ENCODE results near the gene PTPRT. TPM values are rescaled to one million over a fixed set of nuclear protein-coding genes. Genes with fewer than 3 reads are reported as not detected.

PTPRT gene
- total and polyA plus RNA-seq, 10 of the 15 experiments (the other 5 are each of a cell fraction or from before 2014, with no cell fraction given), result not detected

DNA sequence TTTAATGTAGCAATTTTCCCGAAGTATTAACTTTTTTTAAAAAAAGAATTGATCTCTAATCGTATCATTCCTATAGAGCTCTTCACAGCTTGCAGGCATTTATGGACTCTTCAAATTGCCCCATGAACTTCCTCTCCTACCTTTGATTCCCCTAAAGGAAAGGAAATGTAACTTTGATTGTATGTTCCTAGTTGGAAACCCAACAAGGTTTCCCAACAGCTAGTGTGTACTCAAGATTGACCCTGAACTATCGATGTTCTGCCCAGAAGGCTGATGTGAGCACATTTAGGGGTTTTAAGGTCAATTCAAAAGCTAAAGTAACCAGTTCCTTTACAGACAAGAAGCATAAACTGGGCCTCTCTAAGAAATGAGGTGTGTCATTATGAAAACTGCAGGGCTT is 491.7 kb downstream of the PTPRT start:
- Histone ChIP-seq H4K20me1 (ENCODE audit: control insufficient read depth, insufficient read depth) (no peaks in the 10 kb centered on the region), H3K9me3 (replicated peaks; ENCODE audit: control insufficient read depth, insufficient read depth, low read length) (no peaks in the 10 kb centered on the region), H3K27me3 (replicated peaks in 1 of 2; ENCODE audit: control insufficient read depth in 2 of 2, insufficient read depth in 2 of 2, low read length in 1 of 2) (no peaks in the 10 kb centered on the region), H2AFZ (ENCODE audit: control insufficient read depth, low read depth, low read length) (no peak overlapping the region), H3K27ac (ENCODE audit: control insufficient read depth, insufficient read depth) (no peak overlapping the region), H3K4me3 (no peak overlapping the region), H3K36me3 (ENCODE audit: control insufficient read depth in 2 of 2, insufficient read depth in 2 of 2, low read length in 1 of 2) (no peaks in the 10 kb centered on the region), H3K79me2 (ENCODE audit: control insufficient read depth, insufficient read depth, low read length) (no peaks in the 10 kb centered on the region), H3K4me1 (ENCODE audit: control insufficient read depth, insufficient read depth, low read length) (no peaks in the 10 kb centered on the region), H3K9ac (ENCODE audit: control insufficient read depth, insufficient read depth, low read length) (no peak overlapping the region), H3K4me2 (ENCODE audit: control insufficient read depth, insufficient read depth) (no peak overlapping the region)
- WGBS (ENCODE audit: insufficient coverage, insufficient replicate concordance, low lambda C conversion rate, missing lambda C conversion rate), result 11% methylated on average over 3 of the region's 3 CpGs
- no peak for TF ChIP-seq HDAC2 (IDR thresholded peaks at IDR 0.05)
- no peak for TF ChIP-seq HDAC6 (IDR thresholded peaks at IDR 0.05; ENCODE audit: unreplicated experiment)
- no peak for TF ChIP-seq IKZF2 (IDR thresholded peaks at IDR 0.05)
- no peak for TF ChIP-seq E2F8 (IDR thresholded peaks at IDR 0.05; ENCODE audit: low read depth, partially characterized antibody)
- TF ChIP-seq RB1 (IDR thresholded peaks at IDR 0.05; ENCODE audit: borderline replicate concordance), result no peak
- no peak for TF ChIP-seq NFYB (IDR thresholded peaks at IDR 0.05; ENCODE audit: insufficient read depth, low read depth, low read length)
- TF ChIP-seq, protein P1, sequence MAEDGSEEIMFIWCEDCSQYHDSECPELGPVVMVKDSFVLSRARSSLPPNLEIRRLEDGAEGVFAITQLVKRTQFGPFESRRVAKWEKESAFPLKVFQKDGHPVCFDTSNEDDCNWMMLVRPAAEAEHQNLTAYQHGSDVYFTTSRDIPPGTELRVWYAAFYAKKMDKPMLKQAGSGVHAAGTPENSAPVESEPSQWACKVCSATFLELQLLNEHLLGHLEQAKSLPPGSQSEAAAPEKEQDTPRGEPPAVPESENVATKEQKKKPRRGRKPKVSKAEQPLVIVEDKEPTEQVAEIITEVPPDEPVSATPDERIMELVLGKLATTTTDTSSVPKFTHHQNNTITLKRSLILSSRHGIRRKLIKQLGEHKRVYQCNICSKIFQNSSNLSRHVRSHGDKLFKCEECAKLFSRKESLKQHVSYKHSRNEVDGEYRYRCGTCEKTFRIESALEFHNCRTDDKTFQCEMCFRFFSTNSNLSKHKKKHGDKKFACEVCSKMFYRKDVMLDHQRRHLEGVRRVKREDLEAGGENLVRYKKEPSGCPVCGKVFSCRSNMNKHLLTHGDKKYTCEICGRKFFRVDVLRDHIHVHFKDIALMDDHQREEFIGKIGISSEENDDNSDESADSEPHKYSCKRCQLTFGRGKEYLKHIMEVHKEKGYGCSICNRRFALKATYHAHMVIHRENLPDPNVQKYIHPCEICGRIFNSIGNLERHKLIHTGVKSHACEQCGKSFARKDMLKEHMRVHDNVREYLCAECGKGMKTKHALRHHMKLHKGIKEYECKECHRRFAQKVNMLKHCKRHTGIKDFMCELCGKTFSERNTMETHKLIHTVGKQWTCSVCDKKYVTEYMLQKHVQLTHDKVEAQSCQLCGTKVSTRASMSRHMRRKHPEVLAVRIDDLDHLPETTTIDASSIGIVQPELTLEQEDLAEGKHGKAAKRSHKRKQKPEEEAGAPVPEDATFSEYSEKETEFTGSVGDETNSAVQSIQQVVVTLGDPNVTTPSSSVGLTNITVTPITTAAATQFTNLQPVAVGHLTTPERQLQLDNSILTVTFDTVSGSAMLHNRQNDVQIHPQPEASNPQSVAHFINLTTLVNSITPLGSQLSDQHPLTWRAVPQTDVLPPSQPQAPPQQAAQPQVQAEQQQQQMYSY (CRISPR knock-in tag; IDR thresholded peaks at IDR 0.05), result no peak
- TF ChIP-seq BCLAF1 (IDR thresholded peaks at IDR 0.05), result no peak
- TF ChIP-seq MTA2 (IDR thresholded peaks at IDR 0.05; ENCODE audit: low read depth), result no peak
- TF ChIP-seq IRF4 (IDR thresholded peaks at IDR 0.05; ENCODE audit: low read depth, low read length), result no peak
- TF ChIP-seq SREBF2 (IDR thresholded peaks at IDR 0.05; ENCODE audit: low read length), result no peak
- no peak for TF ChIP-seq ATF7 (IDR thresholded peaks at IDR 0.05; ENCODE audit: low read depth)
- no peak for TF ChIP-seq SMAD1 (IDR thresholded peaks at IDR 0.05; ENCODE audit: low read depth, partially characterized antibody)
- no peak for TF ChIP-seq ZNF217 (IDR thresholded peaks at IDR 0.05)
- intact Hi-C loops (cut with micrococcal nuclease; ENCODE audit: unreplicated experiment), result no loop called here
- FAIRE-seq (no peak), ATAC-seq (no peak), DNase-seq (ENCODE audit: low read depth, low spot score) (no peak)
- POLR2A ChIA-PET, result no interaction called here
- in situ Hi-C loops (cut with MboI), result no loop called here
- SMC1A ChIA-PET (ENCODE audit: uncharacterized antibody, unreplicated experiment), result no interaction called here
- no TSS peak for BruUV-seq (replicated peaks)
- CTCF ChIA-PET, result no interaction called here
- RAD21 ChIA-PET (ENCODE audit: unreplicated experiment), result no interaction called here
